Brain microvascular endothelial cell (primary cell): ENCODE data around the gene CFAP161.

Experiments
- DNase-seq: peaks from one replicate; pipeline ENCODE4 v3.0.0-alpha.2; 2020
- H3K27ac ChIP-seq: fragments of 250-450 bp; sonication (Bioruptor Pico); 2 replicates; pipeline ENCODE4 v1.5.1; 2020; ENCODE audit warnings: mild to moderate bottlenecking, moderate library complexity
- H3K27me3 ChIP-seq: fragments of 250-450 bp; sonication (Bioruptor Pico); replicated peaks from 2 replicates; pipeline ENCODE4 v1.5.1; 2020; ENCODE audit warnings: mild to moderate bottlenecking
- H3K36me3 ChIP-seq: fragments of 250-450 bp; sonication (Bioruptor Pico); replicated peaks from 2 replicates; pipeline ENCODE4 v1.5.1; 2020; ENCODE audit warnings: mild to moderate bottlenecking
- H3K4me3 ChIP-seq: 2 replicates; pipeline ENCODE4 v1.5.1; 2011; ENCODE audit warnings: low read depth, mild to moderate bottlenecking, control low read depth, low read length, moderate library complexity
- CTCF ChIP-seq: IDR thresholded peaks from 2 replicates; pipeline ENCODE4 v1.5.1; 2011; ENCODE audit warnings: low read depth, mild to moderate bottlenecking, moderate library complexity, low read length, control low read depth, inconsistent platforms; ENCODE audit errors: missing control alignments
- in situ Hi-C: cut with HindIII; loops from 2 replicates; pipeline ENCODE4 v1.10.0; 2017; ENCODE audit warnings: low sequenced_read_pairs, low pct_ligation_motif_present

Gene CFAP161

GRCh38 chr15:81175496-81175895 is 41.4 kb downstream of the CFAP161 start:
- H3K4me3 ChIP-seq, result no peak overlapping the region
- in situ Hi-C loops, result no loop called here

GRCh38 chr15:81176291-81176893 is 42.3 kb downstream of the CFAP161 start:
- H3K36me3 ChIP-seq, result no peaks in the 10 kb centered on the region
- H3K27me3 ChIP-seq, result peaks cover under 1% of the 10 kb centered on the region
- no peak overlapping the region for H3K27ac ChIP-seq
- in situ Hi-C loops, result no loop called here
- no peak for TF ChIP-seq CTCF
- H3K4me3 ChIP-seq, result no peak overlapping the region
- no peak for DNase-seq

More at GRCh38 chr15:81175496-81175895, 41.4 kb downstream of the CFAP161 start:
- H3K27me3 ChIP-seq, result no peaks in the 10 kb centered on the region
- no peak for TF ChIP-seq CTCF
- no peaks in the 10 kb centered on the region for H3K36me3 ChIP-seq
- no peak overlapping the region for H3K27ac ChIP-seq
- DNase-seq, result no peak

- no peak overlapping the region for H3K27ac ChIP-seq
- peaks cover 6% of the 10 kb centered on the region for H3K27me3 ChIP-seq
- in situ Hi-C loops, result no loop called here
- H3K4me3 ChIP-seq, result no peak overlapping the region
- DNase-seq, result no peak
- H3K36me3 ChIP-seq, result no peaks in the 10 kb centered on the region
- TF ChIP-seq CTCF, result no peak
Measured at GRCh38 chr15:81178365-81178764, 44.3 kb downstream of the CFAP161 start.

GRCh38 chr15:81181220-81181619 is 47.1 kb downstream of the CFAP161 start:
- in situ Hi-C loops, result no loop called here
- no peak overlapping the region for H3K4me3 ChIP-seq

GRCh38 chr15:81182031-81182755 is 48.1 kb downstream of the CFAP161 start:
- Histone ChIP-seq H3K27me3 (peaks cover 6% of the 10 kb centered on the region), H3K4me3 (no peak overlapping the region), H3K36me3 (no peaks in the 10 kb centered on the region), H3K27ac (no peak overlapping the region)
- in situ Hi-C loops, result no loop called here
- DNase-seq, result no peak
- no peak for TF ChIP-seq CTCF

More at GRCh38 chr15:81181220-81181619, 47.1 kb downstream of the CFAP161 start:
- H3K27me3 ChIP-seq, result peaks cover 6% of the 10 kb centered on the region
- TF ChIP-seq CTCF, result no peak
- no peaks in the 10 kb centered on the region for H3K36me3 ChIP-seq
- H3K27ac ChIP-seq, result no peak overlapping the region
- DNase-seq, result no peak
